NT2/D1 (cell line): ENCODE data around the gene CNTLN.
"Not testable (repeated sequence)": the region's sequence is repeated elsewhere in the genome, so short reads cannot be mapped to it uniquely, and the experiment has no call there.

Experiments
- DNase-seq: peaks from one replicate; pipeline ENCODE4 v3.0.0-alpha.2; 2011; ENCODE audit warnings: low read depth, low spot score
- H3K27me3 ChIP-seq: 2 replicates; pipeline ENCODE4 v1.6.0; 2011; ENCODE audit warnings: mild to moderate bottlenecking; ENCODE audit not compliant: insufficient read length, insufficient read depth
- H3K36me3 ChIP-seq: 2 replicates; pipeline ENCODE4 v1.6.1; 2011; ENCODE audit warnings: mild to moderate bottlenecking, low read length, mixed read lengths; ENCODE audit not compliant: insufficient read depth, insufficient read length
- H3K4me1 ChIP-seq: 2 replicates; pipeline ENCODE4 v1.5.1; 2011; ENCODE audit not compliant: insufficient read depth, insufficient read length
- H3K4me3 ChIP-seq: 2 replicates; pipeline ENCODE4 v1.5.1; 2011; ENCODE audit warnings: low read depth; ENCODE audit not compliant: insufficient read length
- H3K9ac ChIP-seq: 2 replicates; pipeline ENCODE4 v1.6.0; 2011; ENCODE audit warnings: low read depth; ENCODE audit not compliant: insufficient read length
- H3K9me3 ChIP-seq: 2 replicates; pipeline ENCODE4 v1.5.1; 2011; ENCODE audit warnings: mild to moderate bottlenecking, low read length; ENCODE audit not compliant: insufficient read depth
- SUZ12 ChIP-seq: IDR thresholded peaks from 2 replicates; pipeline ENCODE4 v1.6.1; 2011; ENCODE audit not compliant: insufficient read length, insufficient read depth; ENCODE audit errors: extremely low read depth
- YY1 ChIP-seq: IDR thresholded peaks from 2 replicates; pipeline ENCODE4 v1.6.1; 2011; ENCODE audit not compliant: insufficient read length, insufficient read depth
- ZNF274 ChIP-seq: IDR thresholded peaks from 2 replicates; pipeline ENCODE4 v1.6.1; 2011; ENCODE audit warnings: mild to moderate bottlenecking, low read depth, low read length

CNTLN gene

DNA sequence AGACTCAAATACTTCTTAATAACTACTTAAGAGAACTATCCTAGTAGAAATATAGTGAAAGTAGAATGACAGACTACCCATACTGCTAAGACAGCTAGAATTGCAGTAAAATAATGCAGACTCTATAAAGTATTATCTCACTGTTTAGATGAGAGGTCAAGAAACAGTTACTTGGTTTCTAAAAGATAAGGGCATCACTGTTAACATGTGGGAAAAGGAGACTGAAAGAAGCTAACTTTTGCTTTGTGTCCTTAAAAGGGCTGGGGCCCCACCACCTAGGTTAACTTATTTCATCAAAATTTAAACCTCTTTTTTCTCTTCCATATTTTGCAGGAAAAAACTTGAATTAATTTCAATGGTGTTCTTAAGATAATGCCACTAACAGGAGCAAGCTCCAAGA lies 204.3 kb downstream of the CNTLN start:
- TF ChIP-seq ZNF274 (no peak), SUZ12 (no peak), YY1 (no peak)
- no peak overlapping the region for H3K9ac ChIP-seq
- no peaks in the 10 kb centered on the region for H3K27me3 ChIP-seq
- H3K4me1 ChIP-seq: no peaks in the 10 kb centered on the region
- no peak overlapping the region for H3K4me3 ChIP-seq
- DNase-seq: no peak
- H3K9me3 ChIP-seq: no peaks in the 10 kb centered on the region
- peaks cover 5% of the 10 kb centered on the region for H3K36me3 ChIP-seq

DNA sequence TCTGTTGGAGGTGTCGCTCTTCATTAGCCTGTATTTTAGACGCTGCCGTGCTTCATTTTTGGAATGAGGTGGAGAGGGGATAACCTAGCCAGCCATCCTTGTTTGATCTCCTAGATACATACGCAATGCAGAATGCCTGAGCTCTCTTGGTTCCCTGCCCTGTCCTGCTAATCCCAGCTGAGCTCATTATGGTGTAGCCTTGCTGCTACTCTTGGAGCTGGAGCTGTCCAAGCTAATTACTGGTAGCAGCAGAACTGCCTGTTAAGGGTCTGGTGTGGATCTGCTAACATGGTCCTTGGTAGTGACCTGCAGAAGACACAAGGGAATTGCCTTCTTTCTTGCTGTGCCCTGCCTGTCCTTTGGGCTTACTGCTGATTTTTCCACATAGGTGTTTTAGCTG lies 207.9 kb downstream of the CNTLN start:
- TF ChIP-seq SUZ12 (no peak), YY1 (no peak), ZNF274 (no peak)
- H3K4me3 ChIP-seq: no peak overlapping the region
- DNase-seq: no peak

DNA sequence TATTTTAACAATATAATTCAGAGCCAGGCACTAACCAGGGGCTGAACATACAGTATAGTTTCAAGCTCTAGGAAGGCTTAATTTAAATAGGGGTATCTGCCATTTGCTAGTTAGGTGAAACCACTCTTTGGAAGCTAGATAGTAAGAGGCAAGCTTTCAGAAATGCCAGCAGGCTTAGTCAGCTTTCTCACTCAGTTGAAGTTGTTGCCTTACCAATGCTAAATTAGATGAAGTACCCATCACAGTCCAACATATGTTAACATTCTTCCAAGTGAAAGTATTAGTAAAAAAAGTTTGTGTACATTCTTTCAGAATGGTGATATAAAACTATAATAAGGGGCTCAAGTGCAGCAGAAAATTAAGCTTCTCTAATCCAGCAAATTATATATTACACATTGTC lies 215.0 kb downstream of the CNTLN start:
- DNase-seq: no peak
- no peak for TF ChIP-seq ZNF274
- no peak for TF ChIP-seq SUZ12
- no peak for TF ChIP-seq YY1
- Histone ChIP-seq H3K27me3 (no peaks in the 10 kb centered on the region), H3K36me3 (peaks cover 7% of the 10 kb centered on the region), H3K9me3 (no peaks in the 10 kb centered on the region; the same call in 1 of the 2 replicates), H3K4me3 (no peak overlapping the region), H3K4me1 (no peaks in the 10 kb centered on the region), H3K9ac (no peak overlapping the region)

More for the DNA sequence above, 207.9 kb downstream of the CNTLN start:
- no peaks in the 10 kb centered on the region for H3K4me1 ChIP-seq
- H3K27me3 ChIP-seq: no peaks in the 10 kb centered on the region
- H3K9ac ChIP-seq: no peak overlapping the region
- H3K36me3 ChIP-seq: peaks cover 13% of the 10 kb centered on the region
- no peaks in the 10 kb centered on the region for H3K9me3 ChIP-seq

DNA sequence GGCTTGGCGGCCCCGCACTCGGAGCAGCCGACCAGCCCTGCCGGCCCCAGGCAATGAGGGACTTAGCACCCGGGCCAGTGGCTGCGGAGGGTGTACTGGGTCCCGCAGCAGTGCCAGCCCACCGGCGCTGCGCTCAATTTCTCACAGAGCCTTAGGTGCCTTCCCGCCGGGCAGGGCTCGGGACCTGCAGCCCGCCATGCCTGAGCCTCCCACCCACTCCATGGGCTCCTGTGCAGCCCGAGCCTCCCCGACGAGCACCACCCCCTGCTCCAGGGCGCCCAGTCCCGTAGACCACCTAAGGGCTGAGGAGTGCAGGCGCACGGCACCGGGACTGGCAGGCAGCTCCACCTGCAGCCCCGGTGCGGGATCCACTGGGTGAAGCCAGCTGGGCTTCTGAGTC lies 219.2 kb downstream of the CNTLN start:
- H3K4me1 ChIP-seq, H3K36me3 ChIP-seq, H3K9ac ChIP-seq, H3K4me3 ChIP-seq, DNase-seq, H3K27me3 ChIP-seq, H3K9me3 ChIP-seq: not testable (repeated sequence)

DNA sequence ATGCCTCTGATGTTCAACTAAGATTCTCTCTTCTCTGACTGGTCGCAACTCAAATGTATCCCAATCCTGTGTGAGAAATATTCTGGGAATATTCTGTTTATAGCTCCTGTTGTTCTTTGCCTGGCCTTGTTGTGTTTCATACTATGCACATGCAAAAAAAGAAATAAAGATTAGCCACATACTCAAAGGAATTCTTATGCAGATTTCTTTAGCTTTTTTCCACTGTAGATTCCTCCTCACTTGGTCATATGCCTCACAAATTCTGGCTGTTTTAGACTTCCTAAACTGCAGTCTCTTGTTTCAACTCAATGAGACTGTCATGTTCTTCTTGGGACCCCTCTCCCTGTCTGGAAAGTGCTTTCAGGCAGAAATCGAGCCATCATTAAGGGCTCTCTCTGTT lies 226.5 kb downstream of the CNTLN start:
- H3K27me3 ChIP-seq: no peaks in the 10 kb centered on the region
- H3K36me3 ChIP-seq: no peaks in the 10 kb centered on the region
- TF ChIP-seq YY1 (no peak), SUZ12 (no peak), ZNF274 (no peak)
- H3K4me3 ChIP-seq: no peak overlapping the region
- H3K9ac ChIP-seq: no peak overlapping the region
- no peak for DNase-seq
- no peaks in the 10 kb centered on the region for H3K4me1 ChIP-seq
- H3K9me3 ChIP-seq: no peaks in the 10 kb centered on the region

DNA sequence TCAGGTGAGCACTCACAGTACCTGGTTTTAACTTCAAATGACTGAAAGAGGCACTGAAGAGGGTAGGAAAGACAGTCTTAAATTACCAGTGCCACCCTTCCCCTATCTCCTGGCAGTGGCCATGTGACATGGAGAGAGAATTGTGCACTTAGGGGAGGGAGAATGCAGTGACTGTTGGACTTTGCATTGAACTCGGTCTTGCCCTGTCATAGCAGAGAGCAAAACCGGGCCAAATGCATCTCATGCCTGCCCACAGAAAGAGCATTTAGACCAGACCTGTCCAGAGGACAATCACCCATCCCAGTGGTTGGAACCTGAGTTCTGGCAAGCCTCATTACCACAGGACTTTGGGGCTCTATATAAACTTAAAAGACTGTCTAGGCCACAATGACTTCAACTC lies 232.2 kb downstream of the CNTLN start:
- Histone ChIP-seq H3K36me3 (peaks cover 8% of the 10 kb centered on the region), H3K27me3 (no peaks in the 10 kb centered on the region), H3K4me1 (no peaks in the 10 kb centered on the region), H3K9ac (no peak overlapping the region), H3K9me3 (no peaks in the 10 kb centered on the region), H3K4me3 (no peak overlapping the region)
- DNase-seq: no peak
- TF ChIP-seq ZNF274: no peak
- TF ChIP-seq YY1: no peak
- no peak for TF ChIP-seq SUZ12

DNA sequence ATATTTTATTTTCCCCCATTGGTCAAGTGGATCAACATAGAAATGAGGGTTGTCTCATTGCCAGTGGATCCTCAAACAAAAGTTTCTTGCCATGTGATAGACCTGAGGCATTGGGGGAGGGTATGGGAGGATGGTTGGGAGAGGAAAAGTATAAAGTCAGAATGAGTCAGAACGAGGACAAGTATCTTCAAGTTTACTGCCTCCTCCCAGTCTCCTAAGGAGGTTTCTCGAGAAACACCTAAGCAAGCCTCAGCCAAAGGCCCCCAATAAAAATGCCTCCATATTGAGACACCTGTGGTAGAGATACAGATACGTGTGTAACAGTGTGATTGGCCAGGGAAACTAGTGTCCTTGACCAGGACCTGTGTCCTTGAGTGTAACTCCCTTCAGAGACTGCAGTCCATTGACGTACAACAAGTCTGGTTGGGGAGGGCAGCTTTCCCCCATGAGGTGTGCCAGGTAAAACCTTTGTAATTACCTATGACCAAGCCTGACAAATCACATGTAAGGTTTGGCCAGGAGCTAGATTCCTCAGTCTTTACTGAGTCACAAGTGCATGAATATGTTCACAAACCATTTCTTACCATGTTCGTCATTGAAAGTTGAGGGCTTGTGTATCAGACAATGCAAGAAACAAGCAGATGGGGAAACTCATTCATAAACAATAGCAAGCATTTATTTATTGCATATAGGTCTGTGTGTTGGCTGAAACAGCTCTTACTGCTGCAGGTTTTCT lies 245.5 kb downstream of the CNTLN start:
- Histone ChIP-seq H3K4me3 (no peak overlapping the region), H3K9me3 (no peaks in the 10 kb centered on the region), H3K9ac (no peak overlapping the region), H3K4me1 (no peaks in the 10 kb centered on the region), H3K36me3 (no peaks in the 10 kb centered on the region), H3K27me3 (no peaks in the 10 kb centered on the region)
- no peak for DNase-seq
- TF ChIP-seq ZNF274 (no peak), SUZ12 (no peak), YY1 (no peak)

- Histone ChIP-seq H3K9me3 (no peaks in the 10 kb centered on the region), H3K9ac (no peak overlapping the region), H3K27me3 (no peaks in the 10 kb centered on the region), H3K4me1 (no peaks in the 10 kb centered on the region), H3K4me3 (no peak overlapping the region), H3K36me3 (no peaks in the 10 kb centered on the region)
- TF ChIP-seq ZNF274 (no peak), YY1 (no peak), SUZ12 (no peak)
- DNase-seq: no peak
These were observed 252.7 kb downstream of the CNTLN start for GRCh38 chr9:17387565-17387964.
